Mesenchymal stem cell (in vitro differentiated cells and primary cell): ENCODE results near the gene FBXL7.
A peak's percentile ranks its signal among the peaks of the same experiment; 100 is the strongest.

Experiments
- DNase-seq: peaks from one replicate; pipeline ENCODE4 v3.0.0-alpha.2; 2013
- H2AFZ ChIP-seq: one replicate; pipeline ENCODE4 v1.6.1; 2013; ENCODE audit warnings: low read depth, mild to moderate bottlenecking, control low read depth, inconsistent platforms, low read length, moderate library complexity
- H2AK5ac ChIP-seq: 2 replicates; pipeline ENCODE4 v1.6.1; 2013; ENCODE audit warnings: low read length, moderate library complexity, mild to moderate bottlenecking, inconsistent platforms; ENCODE audit not compliant: severe bottlenecking
- H2BK120ac ChIP-seq: one replicate; pipeline ENCODE4 v1.6.1; 2013; ENCODE audit warnings: low read depth, mild to moderate bottlenecking, inconsistent platforms, low read length, moderate library complexity
- H2BK12ac ChIP-seq, 2 experiments: one replicate each; pipeline ENCODE4 v1.6.1; 2013; ENCODE audit warnings: inconsistent platforms in 2 of 2, low read length in 2 of 2, mild to moderate bottlenecking in 2 of 2, moderate library complexity in 2 of 2, control low read depth in 1 of 2
- H2BK15ac ChIP-seq: one replicate; pipeline ENCODE4 v1.6.1; 2013; ENCODE audit warnings: mild to moderate bottlenecking, low read depth, inconsistent platforms; ENCODE audit not compliant: poor library complexity, severe bottlenecking
- H2BK5ac ChIP-seq: 2 replicates; pipeline ENCODE4 v1.6.1; 2013; ENCODE audit warnings: low read depth, mild to moderate bottlenecking, low read length, control low read depth, inconsistent platforms; ENCODE audit not compliant: poor library complexity, severe bottlenecking
- H3K14ac ChIP-seq, 2 experiments: one replicate each; pipeline ENCODE4 v1.6.1; 2013; ENCODE audit warnings: inconsistent platforms in 2 of 2, low read length in 2 of 2, control low read depth in 1 of 2, mild to moderate bottlenecking in 1 of 2, moderate library complexity in 1 of 2
- H3K18ac ChIP-seq, 2 experiments: one replicate each; pipeline ENCODE4 v1.6.1; 2013; ENCODE audit warnings: inconsistent platforms in 2 of 2, low read length in 2 of 2, control low read depth in 1 of 2, low read depth in 1 of 2, mild to moderate bottlenecking in 1 of 2
- H3K23ac ChIP-seq, 2 experiments: one replicate each; pipeline ENCODE4 v1.6.1; 2013; ENCODE audit warnings: inconsistent platforms in 2 of 2, low read length in 2 of 2, mild to moderate bottlenecking in 2 of 2, moderate library complexity in 2 of 2, control low read depth in 1 of 2
- H3K27ac ChIP-seq: 2 replicates; pipeline ENCODE4 v1.5.1; 2013; ENCODE audit warnings: mild to moderate bottlenecking, moderate library complexity, low read length, control low read depth, inconsistent platforms; ENCODE audit not compliant: poor library complexity, severe bottlenecking
- H3K27me3 ChIP-seq, 2 experiments: 2 replicates each; pipeline versions ENCODE4 v1.6.1 to v1.7.0; 2013; ENCODE audit warnings: low read length in 2 of 2, mild to moderate bottlenecking in 2 of 2, moderate library complexity in 2 of 2, control low read depth in 1 of 2, inconsistent platforms in 1 of 2; ENCODE audit not compliant: control insufficient read depth in 1 of 2, insufficient read depth in 1 of 2
- H3K36me3 ChIP-seq, 2 experiments: 2 replicates each; pipeline versions ENCODE4 v1.6.1 to v1.7.0; 2013; ENCODE audit warnings: low read length in 2 of 2, control low read depth in 1 of 2, inconsistent platforms in 1 of 2, low read depth in 1 of 2, mild to moderate bottlenecking in 1 of 2; ENCODE audit not compliant: insufficient read depth in 2 of 2, control insufficient read depth in 1 of 2
- H3K4ac ChIP-seq, 2 experiments: one replicate each; pipeline ENCODE4 v1.6.1; 2013; ENCODE audit warnings: inconsistent platforms in 2 of 2, low read length in 2 of 2, mild to moderate bottlenecking in 2 of 2, moderate library complexity in 2 of 2, control low read depth in 1 of 2, low read depth in 1 of 2
- H3K4me1 ChIP-seq: 2 replicates; pipeline ENCODE4 v1.6.1; 2013; ENCODE audit warnings: low read depth, low read length, control low read depth; ENCODE audit not compliant: control insufficient read depth, insufficient read depth
- H3K4me2 ChIP-seq: 2 replicates; pipeline ENCODE4 v1.6.1; 2013; ENCODE audit warnings: low read length, mild to moderate bottlenecking, inconsistent platforms; ENCODE audit not compliant: poor library complexity, severe bottlenecking
- H3K4me3 ChIP-seq, 2 experiments: 2 replicates each; pipeline versions ENCODE4 v1.5.1 to v1.7.0; 2013; ENCODE audit warnings: low read length in 2 of 2, mild to moderate bottlenecking in 2 of 2, control low read depth in 1 of 2, low read depth in 1 of 2; ENCODE audit not compliant: insufficient read depth in 1 of 2
- H3K79me1 ChIP-seq: replicated peaks from 2 replicates; pipeline ENCODE4 v1.6.1; 2013; ENCODE audit warnings: mild to moderate bottlenecking, control low read depth, low read length, inconsistent platforms; ENCODE audit not compliant: poor library complexity, severe bottlenecking
- H3K9ac ChIP-seq: 2 replicates; pipeline ENCODE4 v1.7.0; 2013; ENCODE audit warnings: mild to moderate bottlenecking, low read length, moderate library complexity
- H3K9me3 ChIP-seq: 2 replicates; pipeline ENCODE4 v1.7.0; 2013; ENCODE audit warnings: mild to moderate bottlenecking, low read length; ENCODE audit not compliant: control insufficient read depth
- H4K8ac ChIP-seq: one replicate; pipeline ENCODE4 v1.6.1; 2013; ENCODE audit warnings: inconsistent platforms, mild to moderate bottlenecking, low read length, moderate library complexity
- H4K91ac ChIP-seq: one replicate; pipeline ENCODE4 v1.6.1; 2013; ENCODE audit warnings: mild to moderate bottlenecking, low read length, inconsistent platforms
- WGBS: methylation state at CpG from one replicate; pipeline ENCODE4 v1.1.7; 2013; ENCODE audit warnings: mixed read lengths; 5-methylcytosine and 5-hydroxymethylcytosine counted together

FBXL7 gene

GRCh38 chr5:15640116-15640515, 140.1 kb downstream of the FBXL7 start:
- Histone ChIP-seq H4K8ac (no peak overlapping the region), H3K23ac (no peak overlapping the region), H3K27me3 (no peaks in the 10 kb centered on the region), H3K4me3 (no peak overlapping the region), H2BK12ac (no peak overlapping the region), H3K27ac (no peak overlapping the region), H3K9me3 (no peaks in the 10 kb centered on the region), H2AK5ac (no peak overlapping the region), H3K18ac (no peak overlapping the region), H3K79me1 (peaks cover 49% of the 10 kb centered on the region), H2BK15ac (no peak overlapping the region), H3K4ac (no peak overlapping the region), H2BK120ac (no peak overlapping the region), H3K9ac (no peak overlapping the region), H4K91ac (no peak overlapping the region), H3K36me3 (no peaks in the 10 kb centered on the region), H2AFZ (no peak overlapping the region), H3K4me1 (no peaks in the 10 kb centered on the region), H3K4me2 (no peak overlapping the region), H2BK5ac (no peak overlapping the region), H3K14ac (no peak overlapping the region)
- WGBS, result 95% methylated on average over 5 of the region's 5 CpGs
- DNase-seq, result no peak

GRCh38 chr5:15643731-15644130, 143.8 kb downstream of the FBXL7 start:
- no peak for DNase-seq
- H2BK5ac ChIP-seq, result no peak overlapping the region
- no peaks in the 10 kb centered on the region for H3K4me1 ChIP-seq
- no peak overlapping the region for H3K9ac ChIP-seq
- no peak overlapping the region for H2AFZ ChIP-seq
- no peak overlapping the region for H2BK12ac ChIP-seq
- no peak overlapping the region for H2AK5ac ChIP-seq
- WGBS, result 100% methylated on average over 3 of the region's 3 CpGs
- no peak overlapping the region for H4K91ac ChIP-seq
- no peak overlapping the region for H2BK15ac ChIP-seq
- no peak overlapping the region for H4K8ac ChIP-seq
- no peak overlapping the region for H3K4ac ChIP-seq
- no peaks in the 10 kb centered on the region for H3K9me3 ChIP-seq
- H3K79me1 ChIP-seq, result peaks cover 40% of the 10 kb centered on the region
- H3K14ac ChIP-seq, result no peak overlapping the region
- no peaks in the 10 kb centered on the region for H3K27me3 ChIP-seq
- H3K23ac ChIP-seq, result no peak overlapping the region
- no peak overlapping the region for H3K4me2 ChIP-seq
- no peak overlapping the region for H3K27ac ChIP-seq
- no peaks in the 10 kb centered on the region for H3K36me3 ChIP-seq
- no peak overlapping the region for H3K4me3 ChIP-seq
- H3K18ac ChIP-seq, result no peak overlapping the region
- no peak overlapping the region for H2BK120ac ChIP-seq

- Histone ChIP-seq H3K27ac (no peak overlapping the region), H3K9ac (peak overlapping the region; percentile 61), H2AK5ac (no peak overlapping the region), H3K4ac (no peak overlapping the region), H3K18ac (peak overlapping the region in 1 of 2 experiments; percentile 42), H2BK120ac (no peak overlapping the region), H3K4me3 (peak overlapping the region in 1 of 2 experiments; percentile 10), H3K23ac (no peak overlapping the region), H2BK5ac (no peak overlapping the region), H2AFZ (no peak overlapping the region), H3K36me3 (no peaks in the 10 kb centered on the region), H3K4me1 (no peaks in the 10 kb centered on the region), H3K79me1 (peaks cover 29% of the 10 kb centered on the region), H4K91ac (no peak overlapping the region), H3K27me3 (no peaks in the 10 kb centered on the region), H4K8ac (no peak overlapping the region), H2BK12ac (no peak overlapping the region), H3K9me3 (no peaks in the 10 kb centered on the region), H3K14ac (no peak overlapping the region), H3K4me2 (no peak overlapping the region), H2BK15ac (no peak overlapping the region)
- 37% methylated on average over 6 of the region's 7 CpGs for WGBS
- peak; percentile 26 for DNase-seq
Observed at GRCh38 chr5:15645381-15646160, 145.6 kb downstream of the FBXL7 start.

GRCh38 chr5:15646371-15646770, 146.4 kb downstream of the FBXL7 start:
- Histone ChIP-seq H3K27me3 (no peaks in the 10 kb centered on the region), H4K91ac (no peak overlapping the region), H3K27ac (no peak overlapping the region), H3K23ac (no peak overlapping the region), H3K79me1 (peaks cover 24% of the 10 kb centered on the region), H3K4me1 (no peaks in the 10 kb centered on the region), H3K14ac (no peak overlapping the region), H4K8ac (no peak overlapping the region), H3K9me3 (peaks cover under 1% of the 10 kb centered on the region), H3K4ac (no peak overlapping the region), H2BK12ac (no peak overlapping the region), H3K36me3 (no peaks in the 10 kb centered on the region), H3K18ac (no peak overlapping the region), H2BK120ac (no peak overlapping the region), H2AK5ac (no peak overlapping the region), H2AFZ (no peak overlapping the region), H2BK15ac (no peak overlapping the region), H3K9ac (peak overlapping the region; percentile 27), H2BK5ac (no peak overlapping the region), H3K4me2 (no peak overlapping the region), H3K4me3 (peak overlapping the region in 1 of 2 experiments; percentile 61)
- no peak for DNase-seq
- WGBS, result 94% methylated on average over 4 of the region's 4 CpGs
